ENCODE measurements around the gene CAMKK1.

DNA sequence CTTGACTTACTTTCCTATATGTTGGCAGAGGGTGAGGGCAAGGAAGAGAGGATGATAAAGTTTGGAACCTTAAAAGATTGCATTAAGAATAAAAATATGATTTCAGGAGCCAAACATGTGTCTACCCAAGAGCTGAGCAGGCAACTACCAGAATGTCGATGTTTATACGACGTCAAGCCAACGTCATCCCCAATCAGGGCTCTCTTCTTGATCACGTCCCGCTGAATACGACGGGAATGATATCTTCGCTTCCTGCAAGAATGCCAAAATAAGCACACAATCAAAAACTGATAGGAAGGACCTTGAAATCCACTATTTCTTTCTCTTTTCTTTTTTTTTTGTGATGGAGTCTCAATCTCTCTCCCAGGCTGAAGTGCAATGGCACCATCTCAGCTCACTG is 71.8 kb downstream of the CAMKK1 start:
- no peak for TF ChIP-seq POLR2AphosphoS5 (IDR thresholded peaks at IDR 0.05; ENCODE audit: low read depth, low read length)
- TF ChIP-seq, protein P1, sequence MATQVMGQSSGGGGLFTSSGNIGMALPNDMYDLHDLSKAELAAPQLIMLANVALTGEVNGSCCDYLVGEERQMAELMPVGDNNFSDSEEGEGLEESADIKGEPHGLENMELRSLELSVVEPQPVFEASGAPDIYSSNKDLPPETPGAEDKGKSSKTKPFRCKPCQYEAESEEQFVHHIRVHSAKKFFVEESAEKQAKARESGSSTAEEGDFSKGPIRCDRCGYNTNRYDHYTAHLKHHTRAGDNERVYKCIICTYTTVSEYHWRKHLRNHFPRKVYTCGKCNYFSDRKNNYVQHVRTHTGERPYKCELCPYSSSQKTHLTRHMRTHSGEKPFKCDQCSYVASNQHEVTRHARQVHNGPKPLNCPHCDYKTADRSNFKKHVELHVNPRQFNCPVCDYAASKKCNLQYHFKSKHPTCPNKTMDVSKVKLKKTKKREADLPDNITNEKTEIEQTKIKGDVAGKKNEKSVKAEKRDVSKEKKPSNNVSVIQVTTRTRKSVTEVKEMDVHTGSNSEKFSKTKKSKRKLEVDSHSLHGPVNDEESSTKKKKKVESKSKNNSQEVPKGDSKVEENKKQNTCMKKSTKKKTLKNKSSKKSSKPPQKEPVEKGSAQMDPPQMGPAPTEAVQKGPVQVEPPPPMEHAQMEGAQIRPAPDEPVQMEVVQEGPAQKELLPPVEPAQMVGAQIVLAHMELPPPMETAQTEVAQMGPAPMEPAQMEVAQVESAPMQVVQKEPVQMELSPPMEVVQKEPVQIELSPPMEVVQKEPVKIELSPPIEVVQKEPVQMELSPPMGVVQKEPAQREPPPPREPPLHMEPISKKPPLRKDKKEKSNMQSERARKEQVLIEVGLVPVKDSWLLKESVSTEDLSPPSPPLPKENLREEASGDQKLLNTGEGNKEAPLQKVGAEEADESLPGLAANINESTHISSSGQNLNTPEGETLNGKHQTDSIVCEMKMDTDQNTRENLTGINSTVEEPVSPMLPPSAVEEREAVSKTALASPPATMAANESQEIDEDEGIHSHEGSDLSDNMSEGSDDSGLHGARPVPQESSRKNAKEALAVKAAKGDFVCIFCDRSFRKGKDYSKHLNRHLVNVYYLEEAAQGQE (IDR thresholded peaks at IDR 0.05; ENCODE audit: insufficient read depth in 1 of 2, low read depth in 2 of 2, low read length in 2 of 2), result no peak
- TF ChIP-seq SIN3A (IDR thresholded peaks at IDR 0.05; ENCODE audit: borderline replicate concordance, insufficient read depth, low read length), result no peak
- no peak for TF ChIP-seq TAF1 (IDR thresholded peaks at IDR 0.05; ENCODE audit: borderline replicate concordance, insufficient read depth, low read length)
